Measurements from ENCODE around the gene PTPRG. TPM values are rescaled to one million over a fixed set of nuclear protein-coding genes. Genes with fewer than 3 reads are reported as not detected.

PTPRG gene
- total RNA-seq, 1 experiment from 2014 or later: 69.3 TPM

DNA sequence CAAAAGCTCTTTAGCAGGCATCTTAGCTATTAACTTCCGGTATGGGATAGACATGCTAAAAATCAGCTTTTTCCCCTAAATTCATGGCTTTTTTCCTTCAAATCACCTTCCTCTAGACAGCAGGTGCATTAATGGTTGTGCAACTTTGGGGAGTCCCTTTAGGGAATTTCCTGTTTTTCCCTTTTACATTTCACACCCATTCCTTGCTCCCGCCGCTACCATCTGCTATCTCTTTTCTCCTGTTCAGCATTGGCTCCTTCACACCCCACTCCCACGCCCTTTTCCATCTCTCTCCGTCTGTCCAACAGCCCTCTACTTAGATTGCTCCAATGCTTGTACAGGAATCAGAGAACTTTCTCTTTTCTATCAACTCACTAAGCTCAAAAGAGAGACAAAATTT lies 768.6 kb downstream of the PTPRG start:
- Histone ChIP-seq H3K79me2 (ENCODE audit: insufficient read depth, low read length) (no peaks in the 10 kb centered on the region), H4K91ac (ENCODE audit: insufficient read length, low read depth, low read length) (no peak overlapping the region), H2BK15ac (ENCODE audit: low read depth, low read length) (no peak overlapping the region), H2BK5ac (ENCODE audit: insufficient read length, low read length) (no peak overlapping the region), H3T11ph (ENCODE audit: low read length) (no peak overlapping the region), H2BK120ac (ENCODE audit: low read depth, low read length, poor library complexity, severe bottlenecking) (no peak overlapping the region), H3K23ac (ENCODE audit: insufficient read length, low read depth, low read length) (no peak overlapping the region), H2AFZ (ENCODE audit: low read length) (no peak overlapping the region), H3K27me3 (ENCODE audit: insufficient read depth, low read length) (no peaks in the 10 kb centered on the region), H3K4me2 (ENCODE audit: insufficient read depth, insufficient read length, low read length) (no peak overlapping the region), H3K4ac (ENCODE audit: low read depth, low read length) (no peak overlapping the region), H2AK5ac (ENCODE audit: insufficient read length, low read length) (no peak overlapping the region), H4K5ac (ENCODE audit: insufficient read length, low read depth, low read length) (no peak overlapping the region), H2BK12ac (ENCODE audit: insufficient read length, low read depth, low read length) (no peak overlapping the region), H3K9me3 (ENCODE audit: control insufficient read depth, low read depth, low read length) (no peaks in the 10 kb centered on the region), H4K8ac (replicated peaks; ENCODE audit: insufficient read length, low read depth, low read length) (no peak overlapping the region), H3K4me1 (ENCODE audit: insufficient read depth, low read length) (no peaks in the 10 kb centered on the region), H3K23me2 (ENCODE audit: insufficient read length, low read depth, low read length, poor library complexity, severe bottlenecking) (no peaks in the 10 kb centered on the region), H4K20me1 (ENCODE audit: control insufficient read depth, insufficient read depth, insufficient read length) (no peaks in the 10 kb centered on the region), H3K56ac (ENCODE audit: insufficient read length, low read depth, low read length) (no peak overlapping the region), H3K18ac (ENCODE audit: insufficient read length, low read depth, low read length) (no peak overlapping the region), H3K79me1 (ENCODE audit: insufficient read depth, low read depth, low read length, poor library complexity, severe bottlenecking) (no peaks in the 10 kb centered on the region), H3K14ac (ENCODE audit: insufficient read depth, low read length) (no peak overlapping the region), H3K9ac (ENCODE audit: extremely low read depth, insufficient read length, low read length) (no peak overlapping the region), H2BK20ac (ENCODE audit: low read depth, low read length, poor library complexity, severe bottlenecking) (no peak overlapping the region), H3K27ac (ENCODE audit: insufficient read length, low read depth, low read length) (no peak overlapping the region)
- H3K27ac Mint-ChIP-seq: no peak overlapping the region
- TF ChIP-seq, protein P1, sequence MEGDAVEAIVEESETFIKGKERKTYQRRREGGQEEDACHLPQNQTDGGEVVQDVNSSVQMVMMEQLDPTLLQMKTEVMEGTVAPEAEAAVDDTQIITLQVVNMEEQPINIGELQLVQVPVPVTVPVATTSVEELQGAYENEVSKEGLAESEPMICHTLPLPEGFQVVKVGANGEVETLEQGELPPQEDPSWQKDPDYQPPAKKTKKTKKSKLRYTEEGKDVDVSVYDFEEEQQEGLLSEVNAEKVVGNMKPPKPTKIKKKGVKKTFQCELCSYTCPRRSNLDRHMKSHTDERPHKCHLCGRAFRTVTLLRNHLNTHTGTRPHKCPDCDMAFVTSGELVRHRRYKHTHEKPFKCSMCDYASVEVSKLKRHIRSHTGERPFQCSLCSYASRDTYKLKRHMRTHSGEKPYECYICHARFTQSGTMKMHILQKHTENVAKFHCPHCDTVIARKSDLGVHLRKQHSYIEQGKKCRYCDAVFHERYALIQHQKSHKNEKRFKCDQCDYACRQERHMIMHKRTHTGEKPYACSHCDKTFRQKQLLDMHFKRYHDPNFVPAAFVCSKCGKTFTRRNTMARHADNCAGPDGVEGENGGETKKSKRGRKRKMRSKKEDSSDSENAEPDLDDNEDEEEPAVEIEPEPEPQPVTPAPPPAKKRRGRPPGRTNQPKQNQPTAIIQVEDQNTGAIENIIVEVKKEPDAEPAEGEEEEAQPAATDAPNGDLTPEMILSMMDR (conservative IDR thresholded peaks at IDR 0.05): no peak
- no CpG with 5 or more reads among the region's 5 CpGs for WGBS (ENCODE audit: extremely low coverage, insufficient read length, low lambda C conversion rate)
- H3K4me3 Mint-ChIP-seq: no peak overlapping the region
- DNase-seq: no peak
- peaks cover 4 to 8% of the 10 kb centered on the region in 2 experiments for H3K4me1 Mint-ChIP-seq
- no peaks in the 10 kb centered on the region for H3K27me3 Mint-ChIP-seq (ENCODE audit: low read depth)
- no peaks in the 10 kb centered on the region for H3K36me3 Mint-ChIP-seq (ENCODE audit: insufficient read depth in 1 of 3, low read depth in 3 of 3)
- H3K9me3 Mint-ChIP-seq: no peaks in the 10 kb centered on the region
